GM19467 (cell line): ENCODE measurements around the gene DLGAP1.

Source experiments
- ATAC-seq: cut with Tn5 transposase; IDR thresholded peaks from one replicate; pipeline ENCODE4 v1.9.1; 2021; ENCODE audit warnings: mild to moderate bottlenecking, moderate library complexity; ENCODE audit not compliant: unreplicated experiment

Gene DLGAP1

DNA sequence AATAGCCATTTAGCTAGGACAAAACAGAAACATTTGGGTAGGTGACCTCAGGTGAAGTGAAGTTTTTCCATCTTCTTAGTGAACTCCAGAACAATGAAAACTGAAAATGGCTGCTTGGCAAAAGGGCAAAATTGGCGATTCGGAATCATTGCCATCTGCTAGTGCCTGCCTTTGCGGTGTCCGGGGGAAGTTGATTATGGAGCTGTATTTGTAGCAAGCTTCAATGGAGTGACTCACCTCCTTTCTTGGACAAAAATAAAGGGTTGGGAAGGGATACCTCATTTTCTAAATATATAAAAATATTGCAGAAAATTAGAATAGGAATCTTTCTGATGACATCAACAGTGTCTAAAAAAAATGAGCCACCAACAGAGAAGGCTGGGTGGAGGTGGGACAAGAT is 544.6 kb downstream of the DLGAP1 start:
- ATAC-seq: no peak

DNA sequence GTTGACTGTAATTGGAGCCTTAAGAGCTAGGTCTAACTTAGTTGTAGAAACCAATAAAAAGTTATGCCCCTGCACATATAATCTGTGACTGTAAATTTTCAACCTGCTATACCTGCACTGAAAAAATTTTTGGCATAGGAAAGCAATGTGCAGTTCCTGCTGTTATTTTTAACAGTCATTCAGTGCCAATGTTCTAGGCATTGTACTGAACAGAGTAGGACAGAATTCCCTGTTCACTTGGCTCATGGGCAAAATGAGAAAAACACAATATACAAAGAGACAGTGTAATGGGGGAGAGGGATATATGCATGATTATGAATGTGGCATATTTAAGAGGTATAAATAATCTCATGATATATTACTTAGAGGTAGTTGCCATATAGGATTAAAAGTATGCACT is 547.2 kb downstream of the DLGAP1 start:
- ATAC-seq: no peak

DNA sequence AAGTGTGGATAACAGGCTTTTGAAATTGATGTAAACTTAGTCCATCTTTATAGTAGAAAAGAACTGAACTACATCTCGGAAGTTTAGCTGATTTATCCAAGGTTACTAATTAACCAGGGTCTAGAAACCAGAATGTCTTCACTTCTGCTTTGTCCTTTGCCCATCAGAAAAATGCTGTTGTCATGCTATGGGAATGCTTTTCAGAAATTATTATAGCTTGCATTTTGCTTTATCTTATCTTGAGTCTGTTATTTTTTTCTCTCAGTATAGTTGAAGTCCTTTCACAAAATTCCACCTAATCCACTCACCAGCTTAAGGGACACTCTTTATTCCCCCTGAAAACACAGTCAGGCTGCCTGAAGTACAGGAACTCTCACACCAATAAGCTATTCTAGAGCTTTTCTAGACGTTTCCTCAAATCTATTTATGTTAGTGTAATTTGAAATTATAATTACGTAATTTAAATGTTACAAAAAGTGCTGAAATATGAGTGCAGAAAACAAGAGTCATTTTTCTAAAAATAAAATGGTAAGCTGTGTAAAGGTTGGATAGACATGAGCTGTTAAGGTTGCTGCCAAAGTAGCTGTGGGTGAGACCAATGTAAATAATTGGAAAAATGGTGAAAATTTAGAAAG is 548.9 kb downstream of the DLGAP1 start:
- no peak for ATAC-seq

DNA sequence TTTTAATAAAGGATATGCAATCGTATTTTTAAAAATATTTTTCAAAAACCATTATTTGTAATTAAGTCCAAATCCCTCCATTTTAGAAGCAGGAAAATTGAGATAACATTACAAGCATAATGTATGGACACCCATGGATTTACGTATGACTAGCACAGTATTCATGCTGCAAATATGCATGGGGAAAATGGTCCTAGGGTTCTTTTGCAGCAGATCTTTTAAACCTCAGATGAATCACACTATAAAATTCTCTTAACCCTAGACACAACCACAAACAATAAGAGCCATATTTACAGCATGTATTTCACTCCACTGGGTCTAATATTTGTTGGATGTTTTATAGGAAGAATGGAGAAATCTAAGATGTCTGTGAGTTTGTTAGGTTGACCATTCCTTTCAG is 551.8 kb downstream of the DLGAP1 start:
- ATAC-seq: no peak

DNA sequence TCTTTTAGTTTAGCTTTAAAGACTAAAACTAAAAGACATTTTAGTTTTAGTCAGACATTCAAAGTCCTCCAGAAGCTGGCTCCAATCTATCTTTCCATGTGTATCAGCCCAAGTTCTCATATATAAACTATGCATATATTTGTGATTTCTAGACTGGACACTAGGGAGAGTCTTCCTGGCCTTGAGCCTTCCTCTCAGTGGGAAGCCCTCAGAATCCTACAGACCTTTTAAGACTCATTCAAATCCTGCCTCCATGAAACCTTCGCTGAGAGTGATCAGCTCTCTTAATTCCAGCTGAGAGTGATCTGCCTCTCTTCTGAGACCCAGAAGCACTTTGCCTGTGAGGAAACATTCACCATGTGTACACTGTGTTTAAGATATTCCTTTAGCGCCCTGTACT is 552.4 kb downstream of the DLGAP1 start:
- no peak for ATAC-seq

DNA sequence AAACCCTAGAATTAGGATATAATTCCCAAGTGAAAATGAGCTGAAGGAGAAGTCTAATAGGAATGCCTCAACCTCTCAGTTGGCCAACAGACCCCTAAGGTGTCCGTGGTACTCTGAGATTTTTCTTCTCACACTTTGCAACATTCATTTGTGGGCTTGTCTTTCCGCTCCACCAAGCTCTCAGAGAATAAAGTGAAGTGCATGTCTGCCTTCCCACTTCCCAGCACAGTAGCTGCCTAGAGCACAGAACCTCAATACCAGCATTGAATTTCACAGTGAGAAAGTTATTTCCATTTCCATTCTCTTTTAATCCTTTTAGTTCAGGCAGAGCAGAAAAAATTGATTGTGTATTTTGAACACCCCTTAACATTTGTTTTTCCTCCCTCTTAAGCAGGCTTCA is 553.3 kb downstream of the DLGAP1 start:
- ATAC-seq: no peak

DNA sequence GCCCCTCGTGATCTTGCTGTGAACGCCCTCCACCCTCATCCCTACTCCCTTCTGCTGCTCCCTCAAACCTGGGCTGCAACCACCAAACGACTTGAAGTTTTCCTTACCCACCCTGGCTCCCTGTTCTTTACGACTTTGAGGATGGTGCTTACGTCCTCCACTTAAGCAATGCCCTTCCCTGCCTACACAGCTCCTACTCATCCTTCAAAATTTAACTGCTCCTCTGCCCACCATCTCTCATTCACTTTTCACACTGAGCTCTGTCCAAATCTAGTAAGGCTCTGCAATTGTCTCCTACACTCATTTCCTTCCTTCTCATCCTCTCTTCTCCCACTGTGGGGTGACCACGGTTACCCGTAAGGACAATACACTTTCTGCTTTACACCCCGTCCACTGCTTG is 554.1 kb downstream of the DLGAP1 start:
- no peak for ATAC-seq

DNA sequence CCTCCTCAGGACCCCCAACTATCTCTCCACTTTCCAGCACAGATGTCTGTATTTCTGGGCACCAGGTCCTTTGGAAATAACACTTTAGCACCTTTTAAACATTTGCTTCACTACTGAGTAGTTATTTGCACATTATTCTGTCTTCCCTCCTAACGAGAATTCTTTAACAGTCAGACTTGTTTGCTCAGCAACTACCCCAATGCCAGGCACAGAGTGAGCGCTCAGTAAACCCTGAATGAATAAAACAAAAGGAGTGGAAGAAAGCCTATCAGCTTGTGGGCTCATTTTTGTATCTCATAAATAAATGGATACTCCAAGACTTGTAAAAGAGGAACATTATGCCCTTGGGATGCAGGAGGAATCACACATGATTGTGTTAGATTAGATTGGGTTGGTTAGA is 554.8 kb downstream of the DLGAP1 start:
- no peak for ATAC-seq

DNA sequence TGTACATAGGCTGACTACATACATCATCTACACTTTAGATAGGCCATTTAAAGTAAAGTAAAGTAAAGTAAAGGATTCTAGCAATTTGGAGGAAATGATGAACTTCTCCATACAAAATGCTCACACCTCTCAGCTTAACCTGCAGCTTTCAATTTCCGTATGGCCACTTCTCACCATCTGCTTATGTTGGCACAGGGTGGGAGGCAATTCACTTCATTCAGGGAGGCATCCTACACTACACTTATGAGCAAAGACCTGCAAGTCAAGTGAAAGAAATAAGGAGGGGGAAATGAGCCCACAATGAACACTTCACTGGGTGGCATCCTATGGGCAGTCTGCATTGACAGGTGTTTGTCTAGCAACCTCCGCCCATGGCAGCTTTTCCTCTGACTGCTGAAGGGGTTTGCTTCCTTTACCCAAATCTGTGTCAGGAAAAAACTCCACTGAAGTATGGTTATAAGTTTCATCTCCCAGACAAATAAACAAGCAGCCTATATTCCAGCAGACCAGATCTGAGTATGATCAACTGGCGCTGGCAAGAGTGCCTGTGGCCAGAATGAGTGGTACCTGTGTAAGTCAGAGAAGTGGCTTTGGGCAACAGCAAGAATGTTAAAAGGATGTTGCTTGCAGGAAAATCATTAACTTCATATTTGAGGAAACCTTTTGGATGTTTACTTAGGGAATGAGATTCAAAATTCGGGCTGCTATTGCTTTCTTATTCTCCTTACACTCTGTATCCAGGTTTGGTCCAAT is 556.1 kb downstream of the DLGAP1 start:
- no peak for ATAC-seq

DNA sequence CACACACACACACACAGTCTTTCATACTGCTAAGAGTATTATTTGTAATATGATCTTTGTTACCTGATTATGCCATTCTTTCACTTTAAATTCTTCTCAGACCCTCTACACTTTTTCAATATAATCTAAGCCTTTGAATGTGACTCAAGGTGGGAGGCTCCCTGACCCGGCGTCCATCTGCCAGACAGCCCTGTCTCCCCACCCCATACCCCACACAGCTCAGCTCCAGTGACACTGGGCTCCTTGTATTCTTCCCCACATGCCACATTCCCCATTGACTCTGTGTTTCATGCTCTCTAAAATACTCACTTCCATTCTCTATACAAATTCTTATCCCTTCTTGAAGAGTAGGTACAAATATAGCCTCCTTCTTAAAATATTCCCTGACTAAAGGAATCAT is 563.0 kb downstream of the DLGAP1 start:
- ATAC-seq: no peak

DNA sequence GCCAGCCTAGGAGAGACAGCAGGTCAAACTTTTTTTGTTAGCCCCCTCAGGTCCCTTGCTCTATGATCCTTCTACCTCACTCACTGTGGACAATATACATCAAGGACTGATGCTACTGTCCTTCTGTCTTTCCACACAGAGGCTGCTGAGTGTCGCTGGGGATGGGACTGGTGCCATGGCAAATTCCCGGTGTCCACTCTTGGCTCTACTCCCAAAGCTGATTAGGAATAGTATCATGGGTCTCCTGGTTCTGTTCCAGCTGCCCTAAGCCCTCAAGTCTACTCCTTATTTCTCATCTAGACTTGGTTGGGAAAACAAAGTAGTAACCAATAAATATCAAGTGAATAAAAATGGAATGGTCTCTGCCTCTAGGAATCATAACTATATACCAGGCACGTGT is 563.9 kb downstream of the DLGAP1 start:
- ATAC-seq: no peak

DNA sequence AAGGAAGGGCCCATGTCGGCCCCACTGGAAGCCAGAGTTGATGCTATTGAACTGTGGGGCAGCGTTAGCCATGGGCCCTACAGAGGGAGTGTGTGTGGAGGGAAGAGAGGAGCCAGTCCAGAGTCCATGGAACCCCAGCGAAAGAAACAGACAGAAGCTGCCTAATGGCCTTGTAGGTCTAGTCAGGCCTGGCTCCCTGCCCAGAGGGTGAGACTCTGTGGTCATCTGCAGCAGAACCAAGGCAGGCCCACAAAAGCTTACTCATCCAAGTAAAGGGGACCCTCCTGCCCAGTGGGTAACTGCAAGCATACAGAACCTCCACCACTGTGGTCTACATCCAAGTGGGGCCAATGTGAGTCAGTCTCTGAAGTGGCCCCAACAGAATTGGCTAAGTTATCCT is 565.3 kb downstream of the DLGAP1 start:
- no peak for ATAC-seq

DNA sequence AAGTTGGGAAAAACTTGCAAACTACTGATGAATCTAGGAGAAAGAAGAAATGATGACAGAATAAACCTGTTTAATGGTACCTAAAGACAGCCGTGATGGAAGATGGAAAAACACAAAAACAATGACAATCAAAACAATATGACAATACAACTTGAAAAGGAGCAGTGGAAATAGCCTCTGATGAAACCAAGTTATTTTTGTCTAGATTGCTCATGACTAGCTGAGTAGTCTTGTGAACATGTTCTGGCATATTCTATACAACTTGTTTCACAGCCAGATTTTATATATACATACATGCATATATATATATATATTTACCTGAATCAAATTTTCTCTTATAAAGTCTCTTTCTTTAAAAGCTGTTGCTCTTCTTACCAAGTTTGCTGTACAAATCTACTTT is 566.0 kb downstream of the DLGAP1 start:
- ATAC-seq: no peak

DNA sequence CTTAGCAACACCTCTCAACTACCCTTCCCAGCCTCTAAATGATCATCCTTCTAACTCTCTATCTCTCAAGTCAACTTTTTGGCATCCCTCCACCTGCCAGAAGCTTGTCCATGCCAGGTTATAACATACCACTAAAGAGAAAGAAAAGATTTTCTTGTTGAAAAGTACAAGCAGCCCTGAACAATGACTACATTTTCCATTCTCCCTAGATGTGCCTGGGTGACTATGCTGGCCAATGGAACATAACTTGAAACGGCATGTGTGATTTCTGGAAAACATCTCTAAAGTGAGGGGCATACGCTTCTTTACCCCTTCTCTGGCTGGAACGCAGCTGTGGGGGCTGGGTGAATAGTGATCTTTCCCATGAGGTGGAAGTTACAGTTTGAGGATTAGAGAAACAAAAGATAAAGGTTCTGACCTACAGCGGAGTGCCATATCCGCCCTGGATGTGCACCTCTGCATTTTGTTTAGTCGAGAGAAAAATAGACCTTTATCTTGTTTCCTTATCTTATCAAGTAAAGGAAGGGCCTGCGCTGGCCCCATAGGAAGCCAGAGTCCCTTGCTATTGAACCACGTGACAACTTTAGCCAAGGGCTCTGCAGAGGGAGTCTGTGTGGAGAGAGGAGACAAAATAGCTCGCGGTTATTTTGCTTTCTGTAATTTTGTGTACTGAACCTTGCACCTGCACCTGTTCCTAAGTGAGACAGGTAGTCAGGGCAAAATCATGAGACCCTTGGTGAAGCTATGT is 568.4 kb downstream of the DLGAP1 start:
- no peak for ATAC-seq

DNA sequence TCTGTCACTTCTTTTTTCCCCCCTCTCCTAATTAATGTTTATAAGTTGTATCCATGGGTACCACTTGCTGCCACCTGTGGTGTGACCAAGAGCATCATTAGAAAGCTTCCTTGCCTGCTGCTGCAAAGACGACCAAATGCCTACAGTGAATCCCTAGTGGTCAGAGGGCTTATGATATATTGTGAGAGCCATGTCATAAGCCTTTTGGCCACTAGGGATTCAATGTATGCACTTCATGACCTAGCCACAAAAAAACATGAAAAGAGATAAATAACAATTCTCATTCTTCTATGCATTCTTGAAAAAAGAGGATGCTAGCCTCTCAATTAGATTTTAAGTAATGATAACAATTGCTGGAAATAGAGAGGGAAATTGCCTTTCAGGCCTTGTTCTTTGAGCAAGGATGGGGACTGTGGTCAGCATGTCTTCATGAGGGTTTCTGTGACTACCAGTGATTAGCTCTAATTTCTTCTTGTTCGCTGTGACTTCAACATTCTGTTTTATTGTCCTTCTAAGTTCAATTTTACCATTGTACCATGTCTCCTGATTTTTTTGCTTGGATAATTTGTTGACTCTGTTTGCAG is 569.8 kb downstream of the DLGAP1 start:
- no peak for ATAC-seq

DNA sequence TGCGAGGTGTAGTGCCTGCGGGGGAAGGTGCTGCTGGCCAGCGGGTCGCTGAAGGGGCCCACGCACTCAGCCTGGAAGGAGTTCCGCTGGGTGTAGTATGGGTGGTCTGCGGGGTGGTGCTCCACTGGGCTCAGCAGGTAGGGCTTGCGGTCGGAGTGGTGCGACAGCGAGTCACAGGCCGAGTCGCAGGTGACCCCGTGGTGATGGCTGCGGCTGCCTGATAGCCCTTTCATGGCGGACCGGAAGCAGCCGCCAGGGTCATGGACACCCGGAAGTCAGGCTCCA is 575.3 kb downstream of the DLGAP1 start:
- no peak for ATAC-seq

DNA sequence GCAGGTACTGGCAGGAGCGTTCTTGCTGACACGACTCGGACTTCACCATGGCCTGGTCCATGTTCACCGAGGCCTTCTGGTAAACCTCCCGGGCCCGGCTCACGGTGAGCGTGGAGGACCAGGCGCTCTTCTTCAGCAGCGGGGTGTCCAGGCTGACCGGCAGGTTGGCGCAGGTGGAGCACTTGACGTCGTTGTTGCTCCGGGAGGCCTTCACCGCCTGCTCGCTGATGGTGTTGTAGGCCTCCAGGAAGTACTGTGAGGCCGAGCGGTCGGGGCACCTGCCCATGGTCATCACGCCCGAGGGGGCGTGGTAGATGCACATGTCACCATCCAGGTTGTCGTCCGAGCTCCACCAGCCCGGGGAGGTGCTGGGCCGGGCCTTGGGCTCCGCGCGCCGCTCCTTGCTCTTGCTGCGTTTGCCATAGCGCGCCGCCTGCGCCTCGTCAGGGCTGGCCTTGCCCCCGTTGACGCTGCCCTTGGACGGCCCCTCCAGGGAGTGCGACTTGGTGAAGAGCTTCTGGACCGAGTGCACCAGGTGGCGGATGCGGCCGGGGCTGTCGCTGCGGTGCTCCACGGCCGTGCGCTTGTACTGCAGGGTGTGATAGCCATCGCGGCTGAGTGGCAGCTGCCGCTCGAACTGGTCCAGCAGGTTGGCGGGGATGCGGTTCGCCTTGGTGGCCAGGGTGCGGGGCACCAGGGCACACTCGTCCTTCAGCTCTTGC is 575.8 kb downstream of the DLGAP1 start:
- no peak for ATAC-seq

DNA sequence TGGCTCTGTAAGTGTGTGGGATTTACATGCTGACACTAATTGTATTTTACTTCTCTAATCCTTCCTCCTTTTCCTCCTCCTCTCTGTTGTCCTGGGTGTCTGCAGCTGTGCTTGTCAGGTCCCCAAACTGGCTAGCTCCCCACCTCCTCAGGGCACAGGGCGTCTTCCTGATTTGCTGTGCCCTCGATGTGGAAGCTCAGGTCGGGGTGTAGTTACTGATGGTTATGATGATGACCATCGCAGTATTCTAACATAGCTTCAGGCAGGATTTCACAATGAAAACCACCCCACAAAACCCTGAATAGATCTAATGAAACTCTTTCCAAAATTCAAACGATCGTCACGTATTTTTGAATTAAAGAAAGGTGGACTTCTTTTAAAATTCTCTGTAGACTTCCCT is 576.7 kb downstream of the DLGAP1 start:
- no peak for ATAC-seq

DNA sequence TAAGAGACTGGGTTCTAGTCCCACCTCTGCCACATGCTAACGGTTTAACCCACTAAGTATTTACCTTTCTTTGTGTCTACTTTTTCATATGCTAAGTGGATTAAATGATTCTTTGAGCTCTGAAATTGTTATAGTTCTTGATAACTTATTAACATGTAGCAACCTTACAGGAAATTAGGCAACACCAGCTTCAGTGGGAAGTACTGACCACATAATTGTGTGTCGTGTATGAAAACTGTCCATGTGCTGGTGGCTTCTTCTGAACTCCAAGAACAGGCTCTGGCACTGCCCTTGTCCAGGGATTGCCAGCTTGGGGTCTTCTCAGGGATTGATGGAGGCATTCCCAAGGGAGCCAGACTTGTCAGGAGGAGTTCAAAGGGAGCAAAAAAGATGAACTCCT is 577.4 kb downstream of the DLGAP1 start:
- no peak for ATAC-seq

DNA sequence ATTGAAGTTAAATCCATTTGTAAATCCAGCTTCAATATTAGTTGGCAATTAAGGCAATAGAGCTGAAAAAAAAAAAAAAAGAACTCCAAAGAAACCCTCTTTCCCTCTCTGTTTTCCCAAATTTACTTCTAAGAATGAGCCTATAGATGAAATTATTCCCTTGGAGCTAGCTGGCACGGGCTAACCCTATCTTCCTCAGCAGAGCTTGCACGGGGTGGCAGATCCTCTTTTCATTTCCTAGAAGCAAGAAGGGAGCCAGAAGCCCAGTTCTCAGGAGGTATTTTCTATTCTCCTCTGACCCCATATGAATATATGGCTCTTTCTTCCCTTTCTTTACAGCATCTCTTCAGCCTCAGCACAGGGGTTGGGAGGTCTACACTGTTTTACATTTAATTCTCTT is 579.1 kb downstream of the DLGAP1 start:
- no peak for ATAC-seq

DNA sequence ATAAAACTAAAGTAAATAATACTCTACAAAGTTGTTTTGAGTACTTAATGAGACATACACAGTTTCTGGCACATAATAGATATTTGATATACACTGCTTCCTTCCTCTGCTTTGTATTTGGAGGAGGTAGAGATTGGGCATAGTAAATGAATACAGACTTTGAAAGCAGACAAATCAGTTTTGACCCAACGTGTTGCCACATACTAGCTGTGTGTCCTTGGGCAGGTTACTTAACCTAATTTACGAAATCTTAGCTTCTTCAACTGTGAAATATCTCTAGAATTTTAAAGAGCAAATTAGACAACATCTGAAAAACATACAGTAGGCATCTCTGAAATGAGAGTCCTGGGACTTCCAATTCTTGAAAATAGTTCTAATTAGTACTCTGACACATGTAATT is 579.7 kb downstream of the DLGAP1 start:
- ATAC-seq: no peak
